NCI-H2196 (cell line): ENCODE results near the gene PIK3C2G.

Source experiments
- DNase-seq: peaks from one replicate; lab custom pipeline; 2025; ENCODE audit not compliant: unreplicated experiment; lab: John Stamatoyannopoulos, UW

PIK3C2G gene

GRCh38 chr12:18551106-18551505, 289.8 kb downstream of the PIK3C2G start:
- no peak for DNase-seq

GRCh38 chr12:18551701-18552100, 290.4 kb downstream of the PIK3C2G start:
- no peak for DNase-seq

- DNase-seq, result no peak
Observed at GRCh38 chr12:18552829-18553228, 291.5 kb downstream of the PIK3C2G start.

- no peak for DNase-seq
Observed at GRCh38 chr12:18556161-18556560, 294.8 kb downstream of the PIK3C2G start.

GRCh38 chr12:18559242-18559641, 297.9 kb downstream of the PIK3C2G start:
- no peak for DNase-seq

GRCh38 chr12:18562531-18562930, 301.2 kb downstream of the PIK3C2G start:
- no peak for DNase-seq

GRCh38 chr12:18564306-18564705, 303.0 kb downstream of the PIK3C2G start:
- no peak for DNase-seq

GRCh38 chr12:18567787-18568186, 306.5 kb downstream of the PIK3C2G start:
- DNase-seq, result no peak

- DNase-seq, result no peak
Observed at GRCh38 chr12:18570543-18570942, 309.2 kb downstream of the PIK3C2G start.

GRCh38 chr12:18576104-18576626, 314.8 kb downstream of the PIK3C2G start:
- no peak for DNase-seq

- DNase-seq, result no peak
Observed at GRCh38 chr12:18576648-18577047, 315.3 kb downstream of the PIK3C2G start.

- no peak for DNase-seq
Observed at GRCh38 chr12:18578191-18578590, 316.9 kb downstream of the PIK3C2G start.

- DNase-seq, result no peak
Observed at GRCh38 chr12:18580291-18580690, 319.0 kb downstream of the PIK3C2G start.

GRCh38 chr12:18580706-18581105, 319.4 kb downstream of the PIK3C2G start:
- DNase-seq, result no peak

GRCh38 chr12:18581232-18581962, 320.1 kb downstream of the PIK3C2G start:
- DNase-seq, result no peak

- no peak for DNase-seq
Observed at GRCh38 chr12:18583655-18584054, 322.3 kb downstream of the PIK3C2G start.

- no peak for DNase-seq
Observed at GRCh38 chr12:18586581-18586980, 325.3 kb downstream of the PIK3C2G start.

- no peak for DNase-seq
Observed at GRCh38 chr12:18589316-18589715, 328.0 kb downstream of the PIK3C2G start.

- no peak for DNase-seq
Observed at GRCh38 chr12:18591473-18591872, 330.2 kb downstream of the PIK3C2G start.

- no peak for DNase-seq
Observed at GRCh38 chr12:18595412-18595811, 334.1 kb downstream of the PIK3C2G start.

GRCh38 chr12:18601962-18602361, 340.6 kb downstream of the PIK3C2G start:
- DNase-seq, result no peak

- DNase-seq, result no peak
Observed at GRCh38 chr12:18612971-18613370, 351.7 kb downstream of the PIK3C2G start.

- no peak for DNase-seq
Observed at GRCh38 chr12:18620986-18621385, 359.7 kb downstream of the PIK3C2G start.
